Osteocyte (in vitro differentiated cells): Measurements from ENCODE around the gene EFCAB11. TPM values are rescaled to one million over a fixed set of nuclear protein-coding genes. Genes with fewer than 3 reads are reported as not detected.

ENCODE experiments used
- DNase-seq: peaks from one replicate; pipeline ENCODE4 v3.0.0; 2021; ENCODE audit warnings: mixed read lengths; ENCODE audit not compliant: unreplicated experiment; ENCODE audit errors: extremely low spot score
- H3K27ac Mint-ChIP-seq: one replicate; pipeline ENCODE4 v1.8.0; 2021; ENCODE audit warnings: mild to moderate bottlenecking, mixed read lengths; ENCODE audit not compliant: unreplicated experiment
- H3K27me3 Mint-ChIP-seq: one replicate; pipeline ENCODE4 v1.8.0; 2021; ENCODE audit warnings: mixed read lengths; ENCODE audit not compliant: unreplicated experiment
- H3K36me3 Mint-ChIP-seq: one replicate; pipeline ENCODE4 v1.8.0; 2021; ENCODE audit warnings: mixed read lengths; ENCODE audit not compliant: unreplicated experiment
- H3K4me1 Mint-ChIP-seq: one replicate; pipeline ENCODE4 v1.8.0; 2021; ENCODE audit warnings: mixed read lengths; ENCODE audit not compliant: unreplicated experiment
- H3K4me3 Mint-ChIP-seq: one replicate; pipeline ENCODE4 v1.8.0; 2021; ENCODE audit warnings: mild to moderate bottlenecking, moderate library complexity, mixed read lengths; ENCODE audit not compliant: unreplicated experiment
- H3K9me3 Mint-ChIP-seq: one replicate; pipeline ENCODE4 v1.8.0; 2021; ENCODE audit warnings: mixed read lengths; ENCODE audit not compliant: unreplicated experiment
- CTCF ChIP-seq: fragments of 200-600 bp; sonication (generic); IDR thresholded peaks from 2 replicates; pipeline ENCODE4 v1.5.0; 2021; ENCODE audit warnings: antibody characterized with exemption, mild to moderate bottlenecking, moderate library complexity
- total RNA-seq: library from RNA; stranded (reverse); gene quantifications from 2 replicates; pipeline ENCODE4 v1.2.1, GENCODE V29; 2021

The EFCAB11 gene
- total RNA-seq, 1 donor from 2014 or later, result 8.7 TPM

GRCh38 chr14:89748004-89748403 is 206.5 kb downstream of the EFCAB11 start:
- Mint-ChIP-seq H3K27me3 (no peaks in the 10 kb centered on the region), H3K4me3 (no peak overlapping the region), H3K9me3 (no peaks in the 10 kb centered on the region), H3K27ac (no peak overlapping the region), H3K4me1 (no peaks in the 10 kb centered on the region), H3K36me3 (no peaks in the 10 kb centered on the region)
- DNase-seq, result no peak
- TF ChIP-seq CTCF, result no peak

GRCh38 chr14:89747126-89747525 is 207.4 kb downstream of the EFCAB11 start:
- H3K27ac Mint-ChIP-seq, result no peak overlapping the region
- no peak for DNase-seq
- no peaks in the 10 kb centered on the region for H3K9me3 Mint-ChIP-seq
- TF ChIP-seq CTCF, result no peak
- no peak overlapping the region for H3K4me3 Mint-ChIP-seq
- H3K36me3 Mint-ChIP-seq, result no peaks in the 10 kb centered on the region
- no peaks in the 10 kb centered on the region for H3K4me1 Mint-ChIP-seq
- H3K27me3 Mint-ChIP-seq, result no peaks in the 10 kb centered on the region

GRCh38 chr14:89746654-89747053 is 207.9 kb downstream of the EFCAB11 start:
- no peak for DNase-seq
- TF ChIP-seq CTCF, result no peak
- no peaks in the 10 kb centered on the region for H3K27me3 Mint-ChIP-seq
- H3K4me1 Mint-ChIP-seq, result no peaks in the 10 kb centered on the region
- no peak overlapping the region for H3K4me3 Mint-ChIP-seq
- no peaks in the 10 kb centered on the region for H3K9me3 Mint-ChIP-seq
- H3K36me3 Mint-ChIP-seq, result no peaks in the 10 kb centered on the region
- no peak overlapping the region for H3K27ac Mint-ChIP-seq

- no peaks in the 10 kb centered on the region for H3K4me1 Mint-ChIP-seq
Observed at GRCh38 chr14:89746135-89746534, 208.4 kb downstream of the EFCAB11 start.

More at GRCh38 chr14:89746135-89746534, 208.4 kb downstream of the EFCAB11 start:
- Mint-ChIP-seq H3K4me3 (no peak overlapping the region), H3K27ac (no peak overlapping the region), H3K9me3 (no peaks in the 10 kb centered on the region), H3K36me3 (no peaks in the 10 kb centered on the region), H3K27me3 (no peaks in the 10 kb centered on the region)
- no peak for DNase-seq
- no peak for TF ChIP-seq CTCF

Other genes with a start within 250 kb of the EFCAB11 start
- gene TDP1, start 1.2 kb upstream of the EFCAB11 start, total RNA-seq, result 17.9 and 18.6 TPM in 2 replicates
- gene KCNK13, start 107.3 kb upstream of the EFCAB11 start, total RNA-seq, result not detected in 2 replicates